WI38 (cell line): ENCODE data around the gene CHIC2.
A peak's percentile ranks its signal among the peaks of the same experiment; 100 is the strongest.

Experiments
- H3K4me3 ChIP-seq: 2 replicates; pipeline ENCODE4 v1.5.1; 2011; ENCODE audit warnings: low read depth, mild to moderate bottlenecking, control low read depth, low read length
- TF ChIP-seq, protein P1 (sequence below): IDR thresholded peaks from 2 replicates; pipeline ENCODE4 v1.5.1; 2012; ENCODE audit warnings: low read depth, mild to moderate bottlenecking, control low read depth, low read length

Gene CHIC2

DNA sequence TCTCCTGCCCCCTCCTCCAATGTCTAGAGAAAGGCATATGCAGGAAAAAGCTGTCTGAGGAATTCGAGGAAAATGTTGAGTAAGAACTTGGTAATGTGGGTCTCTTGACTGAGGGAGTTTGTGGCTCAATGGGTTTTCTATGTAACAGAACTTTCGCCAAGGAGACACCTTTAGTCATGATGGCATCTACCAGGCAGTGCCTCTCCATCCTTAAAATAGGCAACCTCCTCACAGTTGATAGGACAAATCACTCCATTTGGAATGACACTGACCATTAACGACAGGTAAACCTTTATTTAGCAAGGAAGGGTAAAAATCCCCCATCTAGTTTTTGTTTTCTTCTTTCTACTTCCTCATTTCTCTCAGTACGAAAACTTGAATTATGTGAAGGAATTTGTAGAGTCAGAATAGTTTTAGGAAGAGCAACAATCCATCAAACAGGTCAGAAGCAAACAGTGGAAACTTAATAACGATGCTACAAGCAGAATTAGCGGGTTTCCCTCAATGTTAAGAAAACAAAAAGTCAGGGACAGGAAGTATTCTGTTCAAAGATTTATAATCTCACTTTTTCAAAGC lies 38.2 kb upstream of the CHIC2 start:
- TF ChIP-seq, protein P1, sequence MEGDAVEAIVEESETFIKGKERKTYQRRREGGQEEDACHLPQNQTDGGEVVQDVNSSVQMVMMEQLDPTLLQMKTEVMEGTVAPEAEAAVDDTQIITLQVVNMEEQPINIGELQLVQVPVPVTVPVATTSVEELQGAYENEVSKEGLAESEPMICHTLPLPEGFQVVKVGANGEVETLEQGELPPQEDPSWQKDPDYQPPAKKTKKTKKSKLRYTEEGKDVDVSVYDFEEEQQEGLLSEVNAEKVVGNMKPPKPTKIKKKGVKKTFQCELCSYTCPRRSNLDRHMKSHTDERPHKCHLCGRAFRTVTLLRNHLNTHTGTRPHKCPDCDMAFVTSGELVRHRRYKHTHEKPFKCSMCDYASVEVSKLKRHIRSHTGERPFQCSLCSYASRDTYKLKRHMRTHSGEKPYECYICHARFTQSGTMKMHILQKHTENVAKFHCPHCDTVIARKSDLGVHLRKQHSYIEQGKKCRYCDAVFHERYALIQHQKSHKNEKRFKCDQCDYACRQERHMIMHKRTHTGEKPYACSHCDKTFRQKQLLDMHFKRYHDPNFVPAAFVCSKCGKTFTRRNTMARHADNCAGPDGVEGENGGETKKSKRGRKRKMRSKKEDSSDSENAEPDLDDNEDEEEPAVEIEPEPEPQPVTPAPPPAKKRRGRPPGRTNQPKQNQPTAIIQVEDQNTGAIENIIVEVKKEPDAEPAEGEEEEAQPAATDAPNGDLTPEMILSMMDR, result no peak

DNA sequence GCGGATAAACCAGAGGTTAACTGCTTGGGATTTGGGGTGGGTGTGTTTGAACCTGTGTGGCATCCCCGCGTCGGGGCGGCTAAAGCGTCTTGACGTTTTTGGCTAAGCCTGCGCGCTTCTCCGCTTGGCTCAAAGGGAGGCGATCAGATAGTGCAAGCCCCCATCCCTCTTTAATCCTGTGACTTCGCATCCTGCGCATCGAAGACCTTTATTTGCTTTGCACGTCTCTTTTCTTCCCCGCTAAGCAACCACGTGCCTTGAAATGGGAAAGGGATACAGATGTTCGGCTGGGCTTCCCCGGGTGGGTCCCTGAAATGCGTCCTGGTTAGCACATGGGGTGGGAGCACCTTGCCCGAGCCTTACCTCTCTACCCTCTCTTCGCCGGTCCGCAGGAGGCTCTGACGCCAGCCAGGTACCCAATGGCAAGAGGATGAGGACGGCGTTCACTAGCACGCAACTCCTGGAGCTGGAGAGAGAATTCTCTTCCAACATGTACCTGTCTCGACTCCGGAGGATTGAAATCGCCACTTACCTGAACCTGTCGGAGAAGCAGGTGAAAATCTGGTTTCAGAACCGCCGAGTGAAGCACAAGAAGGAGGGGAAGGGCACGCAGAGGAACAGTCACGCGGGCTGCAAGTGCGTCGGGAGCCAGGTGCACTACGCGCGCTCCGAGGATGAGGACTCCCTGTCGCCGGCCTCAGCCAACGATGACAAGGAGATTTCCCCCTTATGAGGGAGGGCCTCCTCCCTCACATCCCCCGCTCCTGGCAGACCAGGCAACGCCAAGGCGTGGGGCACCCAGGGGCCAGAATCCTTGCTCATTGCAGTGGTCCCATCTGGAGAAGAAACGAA lies 37.0 kb upstream of the CHIC2 start:
- peak overlapping the region; percentile 54 for H3K4me3 ChIP-seq
- TF ChIP-seq, protein P1, result no peak

More for the DNA sequence above, 38.2 kb upstream of the CHIC2 start:
- no peak overlapping the region for H3K4me3 ChIP-seq

DNA sequence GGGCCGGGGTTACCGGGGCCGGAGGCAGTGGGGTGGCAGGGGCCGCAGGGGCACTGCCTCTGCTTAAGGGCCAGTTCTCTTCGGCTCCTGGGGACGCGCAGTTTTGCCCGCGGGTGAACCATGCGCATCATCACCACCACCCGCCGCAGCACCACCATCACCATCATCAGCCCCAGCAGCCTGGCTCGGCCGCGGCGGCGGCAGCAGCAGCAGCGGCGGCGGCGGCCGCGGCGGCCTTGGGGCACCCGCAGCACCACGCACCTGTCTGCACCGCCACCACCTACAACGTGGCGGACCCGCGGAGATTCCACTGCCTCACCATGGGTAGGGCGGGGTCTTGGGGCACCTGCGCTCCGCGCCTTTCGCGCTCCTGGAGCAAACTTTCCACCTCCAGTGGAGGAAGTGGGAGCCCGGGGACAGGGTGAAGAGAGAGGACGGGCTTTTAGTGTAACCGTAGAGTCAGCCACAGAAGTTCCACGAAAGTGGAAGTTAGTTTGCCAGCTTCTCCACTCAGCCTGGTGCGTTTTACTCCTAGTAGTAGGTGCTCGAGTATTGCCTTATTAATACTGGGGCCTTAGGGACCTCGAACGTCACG lies 36.3 kb upstream of the CHIC2 start:
- TF ChIP-seq, protein P1, result no peak
- H3K4me3 ChIP-seq, result peak overlapping the region; percentile 54

DNA sequence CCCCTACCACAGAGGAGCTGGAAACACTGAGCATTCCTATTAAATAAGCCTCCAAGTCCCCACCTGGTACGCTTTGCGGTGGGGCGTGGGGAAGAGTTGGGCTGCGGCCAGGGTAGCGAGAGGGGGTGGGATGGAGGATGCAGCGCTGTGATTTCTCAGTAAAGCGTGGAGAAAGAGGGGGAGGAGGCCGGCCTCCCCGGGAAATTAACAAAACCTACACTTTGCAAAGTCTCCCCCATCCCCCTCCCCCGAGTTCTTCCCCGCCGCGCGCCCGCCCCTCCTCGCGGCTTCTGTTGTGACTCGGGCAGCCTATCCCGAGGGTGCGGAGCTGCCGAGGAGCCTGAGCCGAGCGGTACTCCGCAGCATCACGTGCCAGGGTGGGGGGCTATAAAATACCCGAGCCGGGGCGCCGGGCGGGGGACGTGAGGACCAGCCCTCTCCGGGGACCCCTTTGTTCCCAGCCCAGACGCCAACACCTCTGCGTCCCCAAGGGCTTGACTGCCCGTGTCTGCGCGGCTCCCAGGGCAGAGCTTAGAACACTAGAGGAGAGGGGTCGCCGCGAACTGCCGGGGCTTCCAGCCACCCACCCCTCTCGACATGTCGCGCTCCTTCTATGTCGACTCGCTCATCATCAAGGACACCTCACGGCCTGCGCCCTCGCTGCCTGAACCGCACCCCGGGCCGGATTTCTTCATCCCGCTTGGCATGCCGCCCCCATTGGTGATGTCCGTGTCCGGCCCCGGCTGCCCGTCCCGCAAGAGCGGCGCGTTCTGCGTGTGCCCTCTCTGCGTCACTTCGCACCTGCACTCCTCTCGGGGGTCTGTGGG lies 35.6 kb upstream of the CHIC2 start, which contains the start of gene GSX2:
Gene GSX2 (plus strand): TSS at position 416 of the 827 bp plus-strand sequence. CDS start 182 bp downstream, at position 598.
- TF ChIP-seq, protein P1, result no peak
- H3K4me3 ChIP-seq, result peak within 1 kb of the TSS; percentile 54

DNA sequence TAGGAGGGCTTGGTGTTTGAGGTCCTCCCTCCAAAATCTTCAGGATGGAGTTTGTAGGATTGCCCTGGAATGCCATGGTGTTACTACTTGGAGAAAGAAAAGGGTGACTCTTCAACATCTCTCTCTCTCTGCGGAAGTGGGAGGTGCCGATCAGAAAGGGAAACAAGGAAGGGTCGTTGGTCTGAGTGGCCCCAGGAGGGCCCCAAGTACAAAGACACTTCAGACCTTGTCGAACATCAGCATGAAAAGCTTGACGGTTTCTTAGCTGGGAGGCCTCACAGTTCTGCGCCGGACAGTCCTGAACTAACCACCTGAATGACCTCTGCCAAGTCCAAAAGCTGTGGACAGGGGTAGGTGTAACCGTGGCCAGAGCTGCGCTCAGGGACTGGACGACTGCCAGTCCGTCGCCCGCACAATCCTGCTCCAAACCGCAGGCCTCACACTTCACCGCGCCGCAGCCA lies 34.9 kb upstream of the CHIC2 start:
- H3K4me3 ChIP-seq, result peak overlapping the region; percentile 54; the same call in 1 of the 2 replicates
- TF ChIP-seq, protein P1, result no peak

DNA sequence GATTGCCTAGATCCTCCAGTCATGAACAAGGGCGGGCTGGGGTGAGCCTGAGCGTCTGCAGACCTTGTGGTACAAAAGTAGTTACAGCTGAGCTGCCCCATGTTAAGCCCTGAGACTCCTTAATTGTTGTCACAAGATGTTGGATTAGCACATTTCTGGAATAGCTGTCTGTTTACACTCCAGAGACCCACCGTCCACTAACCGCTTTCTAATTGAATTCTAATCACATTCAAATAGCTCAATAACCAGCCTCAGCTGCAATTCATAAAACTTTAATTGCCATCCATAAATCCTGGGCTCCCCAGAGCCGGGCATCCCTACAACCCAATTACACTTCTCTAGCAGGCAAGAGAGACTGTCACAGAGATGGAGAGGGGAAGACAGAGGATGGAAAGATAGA lies 34.0 kb upstream of the CHIC2 start:
- TF ChIP-seq, protein P1, result no peak
- no peak overlapping the region for H3K4me3 ChIP-seq
